HL-60 (cell line): ENCODE measurements around the gene RFLNA.

Experiments
- DNase-seq, 2 experiments: peaks; one replicate each; pipeline ENCODE4 v3.0.0-alpha.2; 2010 to 2020; ENCODE audit warnings: low read depth in 1 of 2, low spot score in 1 of 2
- H3K27ac ChIP-seq: fragments of 250-450 bp; sonication (Bioruptor Pico); replicated peaks from 2 replicates; pipeline ENCODE4 v1.5.1; 2020; ENCODE audit warnings: mild to moderate bottlenecking, moderate library complexity
- H3K27me3 ChIP-seq: fragments of 250-450 bp; sonication (Bioruptor Pico); 2 replicates; pipeline ENCODE4 v1.5.1; 2021; ENCODE audit warnings: mild to moderate bottlenecking, moderate library complexity; ENCODE audit not compliant: insufficient read depth, poor library complexity, severe bottlenecking
- H3K4me3 ChIP-seq: replicated peaks from 2 replicates; pipeline ENCODE4 v1.5.1; 2011; ENCODE audit warnings: mild to moderate bottlenecking, control low read depth, low read length; ENCODE audit not compliant: insufficient read depth
- GABPA ChIP-seq: IDR thresholded peaks from 2 replicates; pipeline ENCODE4 v1.6.1; 2012; ENCODE audit warnings: low read depth
- POLR2AphosphoS5 ChIP-seq: IDR thresholded peaks from 2 replicates; pipeline ENCODE4 v1.6.1; 2012; ENCODE audit warnings: low read depth
- SPI1 ChIP-seq: IDR thresholded peaks from 2 replicates; pipeline ENCODE4 v1.6.1; 2012; ENCODE audit warnings: low read depth, mild to moderate bottlenecking, borderline replicate concordance
- TF ChIP-seq, protein P1 (sequence below): IDR thresholded peaks from one replicate; pipeline ENCODE4 v1.5.1; 2011; ENCODE audit warnings: low read length, control low read depth, inconsistent platforms; ENCODE audit not compliant: insufficient read depth
- TF ChIP-seq, protein P2 (sequence below): IDR thresholded peaks from 2 replicates; pipeline ENCODE4 v1.6.1; 2012; ENCODE audit warnings: low read depth; ENCODE audit not compliant: insufficient replicate concordance

RFLNA gene

DNA sequence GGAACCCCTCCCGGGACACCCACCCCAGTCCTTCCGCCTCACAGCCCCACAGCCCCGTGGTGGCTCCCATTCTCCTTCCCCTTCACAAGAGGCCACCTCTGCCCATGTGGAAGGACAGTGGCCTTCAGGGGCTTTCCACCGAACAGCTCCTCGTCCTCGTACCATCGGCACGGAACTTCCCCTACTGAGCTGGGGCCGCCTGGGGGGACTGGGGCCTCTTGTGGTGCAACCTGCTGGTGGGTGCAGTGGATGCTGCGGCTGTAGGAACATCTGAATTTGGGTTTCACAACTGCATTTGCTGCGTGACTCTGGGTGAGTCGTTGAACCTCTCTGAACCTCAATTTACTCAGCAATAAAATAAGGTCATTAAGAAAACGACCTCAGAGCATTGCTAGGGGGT lies 50.9 kb downstream of the RFLNA start:
- DNase-seq, result peak; percentile 80 to 90
- H3K27ac ChIP-seq, result peak overlapping the region; percentile 43
- H3K4me3 ChIP-seq, result no peak overlapping the region
- no peaks in the 10 kb centered on the region for H3K27me3 ChIP-seq
- TF ChIP-seq SPI1 (no peak), POLR2AphosphoS5 (peak; percentile 82), GABPA (no peak)
- TF ChIP-seq, protein P1, sequence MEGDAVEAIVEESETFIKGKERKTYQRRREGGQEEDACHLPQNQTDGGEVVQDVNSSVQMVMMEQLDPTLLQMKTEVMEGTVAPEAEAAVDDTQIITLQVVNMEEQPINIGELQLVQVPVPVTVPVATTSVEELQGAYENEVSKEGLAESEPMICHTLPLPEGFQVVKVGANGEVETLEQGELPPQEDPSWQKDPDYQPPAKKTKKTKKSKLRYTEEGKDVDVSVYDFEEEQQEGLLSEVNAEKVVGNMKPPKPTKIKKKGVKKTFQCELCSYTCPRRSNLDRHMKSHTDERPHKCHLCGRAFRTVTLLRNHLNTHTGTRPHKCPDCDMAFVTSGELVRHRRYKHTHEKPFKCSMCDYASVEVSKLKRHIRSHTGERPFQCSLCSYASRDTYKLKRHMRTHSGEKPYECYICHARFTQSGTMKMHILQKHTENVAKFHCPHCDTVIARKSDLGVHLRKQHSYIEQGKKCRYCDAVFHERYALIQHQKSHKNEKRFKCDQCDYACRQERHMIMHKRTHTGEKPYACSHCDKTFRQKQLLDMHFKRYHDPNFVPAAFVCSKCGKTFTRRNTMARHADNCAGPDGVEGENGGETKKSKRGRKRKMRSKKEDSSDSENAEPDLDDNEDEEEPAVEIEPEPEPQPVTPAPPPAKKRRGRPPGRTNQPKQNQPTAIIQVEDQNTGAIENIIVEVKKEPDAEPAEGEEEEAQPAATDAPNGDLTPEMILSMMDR, result no peak
- TF ChIP-seq, protein P2, sequence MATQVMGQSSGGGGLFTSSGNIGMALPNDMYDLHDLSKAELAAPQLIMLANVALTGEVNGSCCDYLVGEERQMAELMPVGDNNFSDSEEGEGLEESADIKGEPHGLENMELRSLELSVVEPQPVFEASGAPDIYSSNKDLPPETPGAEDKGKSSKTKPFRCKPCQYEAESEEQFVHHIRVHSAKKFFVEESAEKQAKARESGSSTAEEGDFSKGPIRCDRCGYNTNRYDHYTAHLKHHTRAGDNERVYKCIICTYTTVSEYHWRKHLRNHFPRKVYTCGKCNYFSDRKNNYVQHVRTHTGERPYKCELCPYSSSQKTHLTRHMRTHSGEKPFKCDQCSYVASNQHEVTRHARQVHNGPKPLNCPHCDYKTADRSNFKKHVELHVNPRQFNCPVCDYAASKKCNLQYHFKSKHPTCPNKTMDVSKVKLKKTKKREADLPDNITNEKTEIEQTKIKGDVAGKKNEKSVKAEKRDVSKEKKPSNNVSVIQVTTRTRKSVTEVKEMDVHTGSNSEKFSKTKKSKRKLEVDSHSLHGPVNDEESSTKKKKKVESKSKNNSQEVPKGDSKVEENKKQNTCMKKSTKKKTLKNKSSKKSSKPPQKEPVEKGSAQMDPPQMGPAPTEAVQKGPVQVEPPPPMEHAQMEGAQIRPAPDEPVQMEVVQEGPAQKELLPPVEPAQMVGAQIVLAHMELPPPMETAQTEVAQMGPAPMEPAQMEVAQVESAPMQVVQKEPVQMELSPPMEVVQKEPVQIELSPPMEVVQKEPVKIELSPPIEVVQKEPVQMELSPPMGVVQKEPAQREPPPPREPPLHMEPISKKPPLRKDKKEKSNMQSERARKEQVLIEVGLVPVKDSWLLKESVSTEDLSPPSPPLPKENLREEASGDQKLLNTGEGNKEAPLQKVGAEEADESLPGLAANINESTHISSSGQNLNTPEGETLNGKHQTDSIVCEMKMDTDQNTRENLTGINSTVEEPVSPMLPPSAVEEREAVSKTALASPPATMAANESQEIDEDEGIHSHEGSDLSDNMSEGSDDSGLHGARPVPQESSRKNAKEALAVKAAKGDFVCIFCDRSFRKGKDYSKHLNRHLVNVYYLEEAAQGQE, result peak; percentile 62

DNA sequence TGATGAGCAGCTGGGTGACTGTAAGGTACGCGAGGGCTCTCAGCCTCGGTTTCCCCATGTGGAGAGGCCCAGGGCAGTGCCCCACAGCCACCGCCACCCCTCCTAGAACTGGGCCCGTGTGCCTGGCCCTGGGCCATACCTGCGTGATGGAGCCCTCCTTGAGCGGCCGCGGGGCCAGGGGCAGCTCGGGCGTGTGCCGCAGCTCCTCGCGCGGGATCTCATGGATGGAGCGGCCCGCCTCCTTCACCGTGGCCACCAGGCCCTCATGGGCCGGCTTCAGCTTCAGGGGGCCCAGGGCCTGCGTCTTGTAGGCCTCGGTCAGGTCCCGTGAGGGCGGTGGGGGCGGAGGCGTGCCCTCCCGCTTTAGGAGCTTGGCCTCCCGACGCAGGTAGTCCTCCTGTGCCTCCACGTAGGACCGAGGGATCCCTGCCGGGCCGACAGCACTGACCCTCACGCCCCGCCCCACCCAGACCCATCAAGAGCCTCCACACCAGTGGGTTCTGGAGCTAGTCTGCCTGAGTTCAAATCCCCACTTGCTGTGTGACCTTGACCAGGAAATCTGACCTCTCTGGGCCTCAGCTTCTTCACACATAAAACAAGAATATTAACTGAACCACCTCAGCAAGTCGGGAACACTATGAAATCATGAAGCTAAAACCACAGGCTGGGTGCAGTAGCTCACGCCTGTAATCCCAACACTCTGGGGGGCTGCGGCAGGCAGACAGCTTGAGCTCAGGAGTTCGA lies 51.7 kb downstream of the RFLNA start:
- TF ChIP-seq, protein P1, result no peak
- TF ChIP-seq GABPA (no peak), SPI1 (no peak), POLR2AphosphoS5 (no peak)
- TF ChIP-seq, protein P2, result no peak
- H3K27ac ChIP-seq, result peak overlapping the region; percentile 43
- no peaks in the 10 kb centered on the region for H3K27me3 ChIP-seq
- no peak for DNase-seq
- no peak overlapping the region for H3K4me3 ChIP-seq

DNA sequence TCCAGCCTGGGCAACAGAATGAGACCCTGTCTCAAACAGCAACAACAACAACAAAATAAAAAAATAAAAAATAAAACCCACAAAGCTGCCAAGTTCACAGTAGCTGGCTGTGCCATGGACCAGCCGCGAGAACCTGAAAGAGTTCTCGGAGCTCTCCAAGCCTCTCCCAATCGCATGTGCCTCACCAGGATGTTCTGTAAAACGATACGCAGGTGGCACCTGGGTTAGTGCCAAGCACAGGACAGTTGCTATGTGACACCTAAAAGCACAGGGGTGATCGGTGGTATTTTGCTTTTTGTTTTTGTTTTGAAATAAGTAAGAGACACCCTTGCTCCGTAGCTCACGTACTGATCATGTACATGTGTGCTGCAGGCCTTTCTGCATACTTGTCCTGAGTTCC lies 52.4 kb downstream of the RFLNA start:
- Histone ChIP-seq H3K27ac (no peak overlapping the region), H3K27me3 (no peaks in the 10 kb centered on the region), H3K4me3 (no peak overlapping the region)
- TF ChIP-seq GABPA (no peak), POLR2AphosphoS5 (no peak; the same call in 1 of the 2 replicates), SPI1 (no peak)
- TF ChIP-seq, protein P1, result no peak
- TF ChIP-seq, protein P2, result no peak
- no peak for DNase-seq
